GM23248 (cell line): Measurements from ENCODE around the gene CLDN11.

ENCODE experiments used
- EZH2 ChIP-seq: fragments of 200-600 bp; sonication (generic); IDR thresholded peaks from 2 replicates; pipeline ENCODE4 v1.6.1; 2018; ENCODE audit warnings: antibody characterized with exemption, mild to moderate bottlenecking; ENCODE audit not compliant: insufficient read depth, poor library complexity, severe bottlenecking
- EZH2phosphoT487 ChIP-seq: fragments of 200-600 bp; sonication (generic); IDR thresholded peaks from 2 replicates; pipeline ENCODE4 v1.6.1; 2018; ENCODE audit warnings: antibody characterized with exemption, moderate library complexity, mild to moderate bottlenecking, low read depth; ENCODE audit not compliant: insufficient read depth

GRCh38 chr3:170414202-170414663 lies 4.4 kb upstream of the CLDN11 start:
- no peak for TF ChIP-seq EZH2
- TF ChIP-seq EZH2phosphoT487: no peak
